ENCODE measurements around the gene TMEM223. TPM values are rescaled to one million over a fixed set of nuclear protein-coding genes. Genes with fewer than 3 reads are reported as not detected.
"Not testable (repeated sequence)": the region's sequence is repeated elsewhere in the genome, so short reads cannot be mapped to it uniquely, and the experiment has no call there.

The TMEM223 gene
- total RNA-seq, 1 experiment from 2014 or later, result 20.1 TPM

GRCh38 chr11:62752177-62752785, 39.5 kb downstream of the TMEM223 start:
- peaks cover 8% of the 10 kb centered on the region for H3K4me1 ChIP-seq (ENCODE audit: control insufficient read depth, insufficient read depth, low read length)
- POLR2A ChIA-PET, result no interaction called here
- H3K27me3 ChIP-seq (ENCODE audit: control insufficient read depth, insufficient read depth, low read length), result no peaks in the 10 kb centered on the region
- H3K9me3 ChIP-seq (ENCODE audit: control insufficient read depth, insufficient read depth, low read depth, low read length), result no peaks in the 10 kb centered on the region
- no peak overlapping the region for H3K27ac ChIP-seq (ENCODE audit: low read length)
- CTCF ChIA-PET, result no interaction called here
- ATAC-seq, result no peak
- DNase-seq (ENCODE audit: low read depth, low spot score), result no peak
- BruUV-seq (replicated peaks), result no TSS peak
- no peak overlapping the region for H3K4me3 ChIP-seq (ENCODE audit: low read depth in 2 of 2, low read length in 2 of 2)
- no peaks in the 10 kb centered on the region for H3K36me3 ChIP-seq (ENCODE audit: control insufficient read depth, insufficient read depth, low read length)
- intact Hi-C loops (cut with micrococcal nuclease; ENCODE audit: unreplicated experiment) (loop anchor here (5.0 kb wide), 1 partner anchor 420 kb away; no protein-coding TSS in a partner anchor), in situ Hi-C loops (cut with HindIII; ENCODE audit: low pct_unique_long_range_greater_than_20kb, low sequenced_read_pairs) (no loop called here)
- TF ChIP-seq POLR2AphosphoS5 (IDR thresholded peaks at IDR 0.05; ENCODE audit: low read depth, low read length) (no peak), TCF7L2 (IDR thresholded peaks at IDR 0.05; ENCODE audit: low read depth, low read length) (no peak), SIN3A (IDR thresholded peaks at IDR 0.05; ENCODE audit: borderline replicate concordance, insufficient read depth, low read depth, low read length) (no peak), REST (IDR thresholded peaks at IDR 0.05; ENCODE audit: insufficient read depth in 1 of 2, low read depth in 2 of 2, low read length in 1 of 2) (no peak), CTCF (IDR thresholded peaks at IDR 0.05) (no peak)

- H3K36me3 ChIP-seq (ENCODE audit: control insufficient read depth, insufficient read depth, low read length); DNase-seq (ENCODE audit: low read depth, low spot score); H3K27ac ChIP-seq (ENCODE audit: low read length); H3K27me3 ChIP-seq (ENCODE audit: control insufficient read depth, insufficient read depth, low read length); H3K4me1 ChIP-seq (ENCODE audit: control insufficient read depth, insufficient read depth, low read length); in situ Hi-C loops (cut with HindIII; ENCODE audit: low pct_unique_long_range_greater_than_20kb, low sequenced_read_pairs); CTCF ChIA-PET; ATAC-seq; H3K4me3 ChIP-seq (ENCODE audit: low read depth in 2 of 2, low read length in 2 of 2); H3K9me3 ChIP-seq (ENCODE audit: control insufficient read depth, insufficient read depth, low read depth, low read length); BruUV-seq (replicated peaks): not testable (repeated sequence)
- intact Hi-C loops (cut with micrococcal nuclease; ENCODE audit: unreplicated experiment), result loop anchor here (5.0 kb wide), 1 partner anchor 422 kb away; no protein-coding TSS in a partner anchor
- POLR2A ChIA-PET, result interaction anchor here (0.6 to 0.7 kb wide), 2 partner anchors 90 to 326 kb away, joined by 3 to 14 read pairs; no protein-coding TSS in a partner anchor
These were observed 41.9 kb downstream of the TMEM223 start for GRCh38 chr11:62749931-62750330.

- ChIA-PET POLR2A (interaction anchor here (0.7 kb wide), 1 partner anchor 79 kb away, joined by 3 read pairs; no protein-coding TSS in a partner anchor), CTCF (interaction anchor here (0.6 kb wide), 1 partner anchor 21 kb away, joined by 4 read pairs; no protein-coding TSS in a partner anchor)
- H3K27ac ChIP-seq (ENCODE audit: low read length), result no peak overlapping the region
- no peak overlapping the region for H3K4me3 ChIP-seq (ENCODE audit: low read depth in 2 of 2, low read length in 2 of 2)
- in situ Hi-C loops (cut with HindIII; ENCODE audit: low pct_unique_long_range_greater_than_20kb, low sequenced_read_pairs) (no loop called here), intact Hi-C loops (cut with micrococcal nuclease; ENCODE audit: unreplicated experiment) (no loop called here)
- H3K27me3 ChIP-seq (ENCODE audit: control insufficient read depth, insufficient read depth, low read length), result no peaks in the 10 kb centered on the region
- DNase-seq (ENCODE audit: low read depth, low spot score) (no peak), ATAC-seq (no peak)
- no peak for TF ChIP-seq CTCF (IDR thresholded peaks at IDR 0.05)
- H3K36me3 ChIP-seq (ENCODE audit: control insufficient read depth, insufficient read depth, low read length), result no peaks in the 10 kb centered on the region
- H3K4me1 ChIP-seq (ENCODE audit: control insufficient read depth, insufficient read depth, low read length), result no peaks in the 10 kb centered on the region; the same call in 1 of the 2 replicates
- BruUV-seq (replicated peaks), result no TSS peak
- H3K9me3 ChIP-seq (ENCODE audit: control insufficient read depth, insufficient read depth, low read depth, low read length), result no peaks in the 10 kb centered on the region
These were observed 44.2 kb downstream of the TMEM223 start for GRCh38 chr11:62747475-62748160.

Data from Panc1 (cell line).